Liver (tissue), 9 donors: Measurements from ENCODE around the gene PRSS33. TPM values are rescaled to one million over a fixed set of nuclear protein-coding genes. Genes with fewer than 3 reads are reported as not detected.
A peak's percentile ranks its signal among the peaks of the same experiment; 100 is the strongest.

ENCODE experiments used
- DNase-seq: peaks from one replicate; pipeline ENCODE4 v3.0.0-alpha.2; 2017; ENCODE audit warnings: low spot score
- H3K27ac ChIP-seq, 2 donors: one replicate each; pipeline ENCODE4 v1.7.0; 2013; ENCODE audit warnings: inconsistent platforms in 2 of 2, low read length in 2 of 2, control low read depth in 1 of 2, low read depth in 1 of 2, mild to moderate bottlenecking in 1 of 2
- H3K27me3 ChIP-seq, 4 donors: one replicate each; pipeline versions ENCODE4 v1.6.1 to v1.7.0; 2013; ENCODE audit warnings: low read length in 3 of 4, inconsistent platforms in 1 of 4, mild to moderate bottlenecking in 1 of 4, moderate library complexity in 1 of 4; ENCODE audit not compliant: control insufficient read depth in 4 of 4, insufficient read depth in 4 of 4
- H3K36me3 ChIP-seq, 4 donors: one replicate each; pipeline versions ENCODE4 v1.6.1 to v1.7.0; 2013; ENCODE audit warnings: low read length in 3 of 4, mild to moderate bottlenecking in 3 of 4, low read depth in 1 of 4, moderate library complexity in 1 of 4; ENCODE audit not compliant: control insufficient read depth in 4 of 4, insufficient read depth in 3 of 4
- H3K4me1 ChIP-seq, 4 donors: one replicate each; pipeline versions ENCODE4 v1.6.1 to v1.7.0; 2013; ENCODE audit warnings: low read length in 3 of 4, mild to moderate bottlenecking in 3 of 4, moderate library complexity in 1 of 4; ENCODE audit not compliant: control insufficient read depth in 4 of 4, insufficient read depth in 4 of 4
- H3K4me3 ChIP-seq, 3 donors: one replicate each; pipeline versions ENCODE4 v1.6.1 to v1.7.0; 2013; ENCODE audit warnings: low read length in 3 of 3, control low read depth in 1 of 3, low read depth in 1 of 3, mild to moderate bottlenecking in 1 of 3
- H3K9ac ChIP-seq, 2 donors: one replicate each; pipeline ENCODE4 v1.7.0; 2013; ENCODE audit warnings: low read length in 2 of 2, mild to moderate bottlenecking in 2 of 2, moderate library complexity in 2 of 2, control low read depth in 1 of 2, low read depth in 1 of 2
- H3K9me3 ChIP-seq, 4 donors: one replicate each; pipeline versions ENCODE4 v1.6.1 to v1.7.0; 2013; ENCODE audit warnings: low read length in 3 of 4; ENCODE audit not compliant: control insufficient read depth in 4 of 4
- CTCF ChIP-seq: fragments of 150-350 bp; IDR thresholded peaks from 2 replicates; pipeline ENCODE4 v1.5.1; 2017; ENCODE audit warnings: improper control_type of control experiment, low read depth, low read length; ENCODE audit not compliant: missing input control
- EGR1 ChIP-seq, 2 donors: IDR thresholded peaks; 2 replicates each; pipeline ENCODE4 v1.6.1; 2016 to 2018; ENCODE audit warnings: antibody characterized with exemption in 2 of 2, low read depth in 2 of 2
- FOXA1 ChIP-seq: IDR thresholded peaks from 2 replicates; pipeline ENCODE4 v1.6.1; 2016; ENCODE audit warnings: antibody characterized with exemption
- FOXA2 ChIP-seq: IDR thresholded peaks from 2 replicates; pipeline ENCODE4 v1.6.1; 2016; ENCODE audit warnings: antibody characterized with exemption
- GABPA ChIP-seq, 2 donors: IDR thresholded peaks in 1 of 2; conservative IDR thresholded peaks in 1 of 2; 2 replicates each; pipeline ENCODE4 v1.6.1; 2016; ENCODE audit warnings: antibody characterized with exemption in 2 of 2, mild to moderate bottlenecking in 1 of 2, moderate library complexity in 1 of 2
- HNF4A ChIP-seq, 2 donors: conservative IDR thresholded peaks; 2 replicates each; pipeline ENCODE4 v1.6.1; 2016; ENCODE audit warnings: antibody characterized with exemption in 2 of 2, mild to moderate bottlenecking in 2 of 2
- HNF4G ChIP-seq: IDR thresholded peaks from 2 replicates; pipeline ENCODE4 v1.6.1; 2016; ENCODE audit warnings: antibody characterized with exemption
- JUND ChIP-seq, 2 donors: IDR thresholded peaks; 2 replicates each; pipeline ENCODE4 v1.6.1; 2016; ENCODE audit warnings: antibody characterized with exemption in 2 of 2
- MAX ChIP-seq: IDR thresholded peaks from 2 replicates; pipeline ENCODE4 v1.6.1; 2016; ENCODE audit warnings: antibody characterized with exemption
- NR2F2 ChIP-seq: IDR thresholded peaks from 2 replicates; pipeline ENCODE4 v1.6.1; 2016; ENCODE audit warnings: antibody characterized with exemption
- RAD21 ChIP-seq, 2 donors: IDR thresholded peaks; 2 replicates each; pipeline ENCODE4 v1.6.1; 2016; ENCODE audit warnings: antibody characterized with exemption in 2 of 2, mild to moderate bottlenecking in 2 of 2
- REST ChIP-seq: IDR thresholded peaks from 2 replicates; pipeline ENCODE4 v1.6.1; 2016; ENCODE audit warnings: antibody characterized with exemption, mild to moderate bottlenecking
- RXRA ChIP-seq, 2 donors: IDR thresholded peaks; 2 replicates each; pipeline ENCODE4 v1.6.1; 2017 to 2018; ENCODE audit warnings: antibody characterized with exemption in 2 of 2, mild to moderate bottlenecking in 1 of 2
- SP1 ChIP-seq: IDR thresholded peaks from 2 replicates; pipeline ENCODE4 v1.6.1; 2018; ENCODE audit warnings: antibody characterized with exemption, mild to moderate bottlenecking
- TAF1 ChIP-seq: conservative IDR thresholded peaks from 2 replicates; pipeline ENCODE4 v1.6.1; 2016; ENCODE audit warnings: antibody characterized with exemption, mild to moderate bottlenecking
- YY1 ChIP-seq: IDR thresholded peaks from 2 replicates; pipeline ENCODE4 v1.6.1; 2016; ENCODE audit warnings: antibody characterized with exemption, mild to moderate bottlenecking
- ZBTB33 ChIP-seq: IDR thresholded peaks from 2 replicates; pipeline ENCODE4 v1.6.1; 2016; ENCODE audit warnings: antibody characterized with exemption
- WGBS: extraction: QIAGEN DNeasy Blood & Tissue Kit; methylation state at CpG from one replicate; pipeline ENCODE4 v1.1.7; 2013; 5-methylcytosine and 5-hydroxymethylcytosine counted together
- polyA plus RNA-seq, 2 donors: library from polyadenylated mRNA; stranded (reverse) in 1 of 2; unstranded in 1 of 2; fragments of 200-250 nt in 1 of 2; fragments of >200 nt in 1 of 2; fragmentation: Nextera tagmentation in 1 of 2; extraction: Ambion mirVana in 1 of 2; gene quantifications; one replicate each; pipeline versions ENCODE4 v1.2.1 to v1.2.3, GENCODE V29; 2013 to 2015
- total RNA-seq, 2 donors: library from RNA; depleted of rRNA; stranded (reverse); fragments of >200 nt; gene quantifications; one replicate each; pipeline ENCODE4 v1.2.3, GENCODE V29; 2014
- TF ChIP-seq, protein P1 (sequence below): IDR thresholded peaks from 2 replicates; pipeline ENCODE4 v1.6.1; 2016; ENCODE audit warnings: antibody characterized with exemption
- donor health status: healthy.
- donor health status: healthy.
- donor health status: healthy.
- donor health status: healthy.
- donor health status: healthy.

The PRSS33 gene
- total and polyA plus RNA-seq, 4 donors: not detected

GRCh38 chr16:2779151-2779920 is 8.0 kb downstream of the PRSS33 start:
- H3K36me3 ChIP-seq: peaks cover 0 to 5% (median 2%) of the 10 kb centered on the region in 4 donors
- no peak for DNase-seq
- H3K4me1 ChIP-seq: peaks cover 10 to 24% (median 18%) of the 10 kb centered on the region in 4 donors
- H3K9me3 ChIP-seq: no peaks in the 10 kb centered on the region
- no peak for TF ChIP-seq TAF1
- TF ChIP-seq EGR1 (IDR thresholded peaks at IDR 0.05; ENCODE audit: low read depth in 2 of 2): no peak
- no peak for TF ChIP-seq CTCF
- TF ChIP-seq FOXA1: no peak
- TF ChIP-seq SP1: no peak
- WGBS: 90% methylated on average over 23 of the region's 23 CpGs
- H3K4me3 ChIP-seq: no peak overlapping the region
- H3K9ac ChIP-seq: no peak overlapping the region
- H3K27ac ChIP-seq: no peak overlapping the region
- H3K27me3 ChIP-seq: no peaks in the 10 kb centered on the region

DNA sequence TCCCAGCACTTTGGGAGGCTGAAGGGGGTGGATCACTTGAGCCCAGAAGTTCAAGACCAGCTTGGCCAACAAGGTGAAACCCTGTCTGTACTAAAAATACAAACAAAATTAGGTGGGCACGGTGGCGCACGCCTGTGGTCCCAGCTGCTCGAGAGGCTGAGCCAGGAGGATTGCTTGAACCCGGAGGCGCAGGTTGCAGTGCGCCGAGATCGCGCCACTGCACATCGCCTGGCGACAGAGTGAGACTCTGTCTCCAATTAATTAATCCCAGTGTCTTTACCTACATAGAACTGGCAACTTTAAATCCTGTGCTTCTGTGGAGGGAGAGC is 8.8 kb downstream of the PRSS33 start:
- Histone ChIP-seq H3K9ac (peak overlapping the region in 1 of 2 donors; percentile 89), H3K36me3 (peaks cover 0 to 9% (median 4%) of the 10 kb centered on the region in 4 donors), H3K4me1 (peaks cover 10 to 24% (median 18%) of the 10 kb centered on the region in 4 donors), H3K4me3 (peak overlapping the region in 1 of 3 donors; percentile 90), H3K9me3 (no peaks in the 10 kb centered on the region), H3K27me3 (no peaks in the 10 kb centered on the region), H3K27ac (peak overlapping the region in 1 of 2 donors; percentile 99)
- WGBS: 96% methylated on average over 12 of the region's 12 CpGs
- TF ChIP-seq HNF4G (no peak), TAF1 (no peak), REST (no peak), ZBTB33 (no peak), RAD21 (IDR thresholded peaks at IDR 0.05) (no peak), CTCF (no peak), YY1 (no peak), EGR1 (IDR thresholded peaks at IDR 0.05; ENCODE audit: low read depth in 2 of 2) (no peak), HNF4A (conservative IDR thresholded peaks at IDR 0.05) (no peak), FOXA1 (no peak), JUND (IDR thresholded peaks at IDR 0.05) (no peak), NR2F2 (no peak), MAX (no peak), RXRA (IDR thresholded peaks at IDR 0.05) (no peak), GABPA (IDR thresholded peaks at IDR 0.05 in 1 of 2, conservative IDR thresholded peaks at IDR 0.05 in 1 of 2) (no peak), FOXA2 (no peak)
- TF ChIP-seq, protein P1, sequence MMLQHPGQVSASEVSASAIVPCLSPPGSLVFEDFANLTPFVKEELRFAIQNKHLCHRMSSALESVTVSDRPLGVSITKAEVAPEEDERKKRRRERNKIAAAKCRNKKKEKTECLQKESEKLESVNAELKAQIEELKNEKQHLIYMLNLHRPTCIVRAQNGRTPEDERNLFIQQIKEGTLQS: no peak
- no peak for DNase-seq
